Measurements from ENCODE around the gene CSRNP3.
A peak's percentile ranks its signal among the peaks of the same experiment; 100 is the strongest.

Gene CSRNP3

DNA sequence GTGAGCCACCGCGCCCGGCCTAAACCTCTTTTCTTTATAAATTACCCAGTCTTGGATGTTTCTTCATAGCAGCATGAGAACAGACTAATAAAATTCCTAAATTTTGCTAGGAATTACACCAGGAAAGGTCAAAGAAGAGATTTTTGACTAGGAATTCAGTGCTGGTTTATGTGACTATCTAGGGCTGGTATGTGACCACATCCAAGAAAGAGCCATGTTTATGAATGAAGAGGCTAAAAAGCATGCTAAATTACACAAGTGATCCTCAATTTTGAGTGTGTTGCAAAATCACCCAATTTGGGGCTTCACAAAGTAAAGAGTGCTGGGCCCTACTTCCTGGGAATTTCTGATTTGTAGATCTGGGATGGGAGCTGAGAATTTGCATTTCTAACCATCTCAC, 123.6 kb downstream of the CSRNP3 start:
- DNase-seq: no peak

DNA sequence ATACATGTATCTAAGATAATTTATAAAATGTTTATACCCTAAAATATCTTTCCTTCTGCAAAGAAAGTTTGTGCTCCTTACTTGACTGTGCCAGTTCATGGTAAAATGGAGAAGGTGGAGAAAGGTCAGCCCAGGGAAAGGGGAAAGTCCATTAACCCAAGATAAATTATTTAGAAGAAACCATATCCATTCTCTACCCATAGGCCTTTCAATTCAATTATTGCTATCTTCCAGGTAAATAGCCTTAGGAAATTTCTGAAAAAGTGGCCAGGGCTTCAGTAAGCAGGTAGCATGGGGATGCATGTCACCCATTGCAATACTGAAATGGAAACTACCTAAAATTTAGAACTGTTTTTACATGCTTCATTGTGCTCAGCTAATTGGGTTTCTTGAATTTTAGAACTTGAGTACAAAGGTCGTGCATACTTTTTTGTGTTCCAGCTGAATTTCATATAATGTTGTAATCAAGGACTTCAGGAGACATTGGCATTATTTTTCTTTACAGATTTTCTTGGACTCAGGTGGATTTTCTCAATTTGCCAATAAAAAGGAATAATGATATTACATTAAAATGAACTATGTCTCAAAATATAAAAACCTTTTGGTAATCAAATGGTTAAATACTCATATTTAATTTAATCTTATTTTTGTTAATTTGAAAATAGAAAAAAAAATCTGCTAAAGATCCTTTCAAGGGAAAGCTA, 124.9 kb downstream of the CSRNP3 start:
- DNase-seq: no peak

DNA sequence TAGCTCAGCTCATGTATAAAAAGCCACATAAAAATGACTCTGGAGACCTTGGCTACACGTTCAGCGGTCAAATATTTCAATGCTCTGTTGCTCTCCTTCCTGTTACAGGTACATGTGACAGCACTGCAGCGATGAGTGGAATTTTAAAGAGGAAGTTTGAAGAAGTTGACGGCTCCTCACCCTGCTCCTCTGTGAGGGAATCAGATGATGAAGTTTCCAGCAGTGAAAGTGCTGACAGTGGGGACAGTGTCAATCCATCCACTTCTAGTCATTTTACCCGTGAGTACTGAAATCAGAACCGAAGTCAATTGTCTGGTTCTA, 125.4 kb downstream of the CSRNP3 start:
- no peak for DNase-seq

DNA sequence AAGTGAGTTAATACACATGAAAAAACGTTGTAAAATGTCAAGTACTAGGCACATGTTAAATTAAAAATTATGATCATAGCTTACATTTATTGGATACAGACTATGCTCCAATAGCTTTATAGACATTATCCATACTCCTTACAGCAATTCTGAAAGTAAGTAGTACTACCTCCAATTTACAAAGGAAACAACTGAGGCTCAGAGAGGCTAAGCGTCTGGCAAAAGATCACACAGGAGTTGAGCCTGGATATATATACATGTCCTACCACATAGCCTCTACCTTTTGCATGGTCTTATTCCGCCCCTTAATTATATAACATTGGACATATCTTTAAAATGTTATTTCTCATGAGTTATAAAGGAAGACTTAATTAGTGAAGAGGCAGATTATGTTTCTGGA, 127.3 kb downstream of the CSRNP3 start:
- no peak for DNase-seq

DNA sequence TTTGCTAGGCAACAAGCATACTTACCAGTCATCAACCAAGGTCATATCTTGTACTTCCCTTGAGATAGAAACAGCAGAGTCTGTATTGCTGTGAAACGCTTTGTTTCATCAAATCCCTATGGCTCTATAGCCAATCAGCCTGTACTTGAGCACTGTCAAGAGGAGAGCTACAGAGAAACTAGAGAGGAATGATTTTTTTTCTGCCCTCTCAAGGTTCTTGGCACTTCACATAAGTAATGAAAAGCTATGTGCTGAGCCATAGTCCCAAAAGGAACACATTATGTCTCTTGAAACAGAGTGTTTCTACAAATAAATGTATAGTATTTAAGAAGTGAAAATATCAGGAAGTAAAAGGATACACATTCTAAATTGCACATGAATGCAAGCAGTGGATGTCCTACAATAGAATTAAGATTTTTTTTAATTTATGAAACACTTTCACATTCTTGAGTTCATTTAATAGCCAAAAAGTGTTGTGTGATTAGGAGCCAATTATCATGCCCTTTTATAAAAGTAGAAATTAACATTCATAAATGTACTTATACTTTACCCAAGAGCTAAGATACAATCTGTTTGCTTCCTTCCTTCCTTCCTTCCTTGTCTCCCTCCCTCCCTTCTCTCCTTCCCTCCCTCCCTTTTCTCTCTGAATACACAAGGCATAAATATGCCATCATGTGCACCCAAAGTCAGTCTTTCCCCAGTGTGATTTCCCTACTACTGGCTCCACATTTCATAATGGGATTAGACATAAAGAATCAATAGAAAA, 131.8 kb downstream of the CSRNP3 start:
- DNase-seq: no peak

DNA sequence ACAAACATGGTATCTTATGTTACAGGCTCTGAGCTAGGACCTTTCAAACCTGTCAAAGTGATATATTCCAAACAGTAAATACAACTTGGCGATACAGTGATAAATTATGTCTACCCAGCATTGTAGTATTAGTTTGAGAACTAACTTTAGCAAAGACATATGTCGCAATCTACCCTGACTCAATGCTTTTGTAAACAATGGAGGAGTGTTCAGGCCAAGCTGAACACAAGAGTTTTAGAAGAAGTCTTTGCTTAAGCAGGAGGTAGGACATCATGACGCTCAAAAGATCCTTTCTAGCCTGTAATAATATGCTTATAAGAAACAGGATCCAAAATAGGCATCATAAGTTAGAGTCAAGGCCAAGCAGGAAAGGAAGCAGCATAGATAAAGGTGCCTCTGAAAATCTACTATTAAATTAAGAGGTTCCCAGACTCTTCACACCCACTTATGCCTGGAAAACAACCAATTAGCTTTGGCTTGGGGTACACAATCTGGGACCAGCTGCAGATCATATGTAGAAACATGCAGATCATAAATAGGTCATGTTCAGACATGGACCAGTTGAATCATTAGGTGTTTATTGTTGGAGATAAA, 132.5 kb downstream of the CSRNP3 start:
- DNase-seq: no peak

DNA sequence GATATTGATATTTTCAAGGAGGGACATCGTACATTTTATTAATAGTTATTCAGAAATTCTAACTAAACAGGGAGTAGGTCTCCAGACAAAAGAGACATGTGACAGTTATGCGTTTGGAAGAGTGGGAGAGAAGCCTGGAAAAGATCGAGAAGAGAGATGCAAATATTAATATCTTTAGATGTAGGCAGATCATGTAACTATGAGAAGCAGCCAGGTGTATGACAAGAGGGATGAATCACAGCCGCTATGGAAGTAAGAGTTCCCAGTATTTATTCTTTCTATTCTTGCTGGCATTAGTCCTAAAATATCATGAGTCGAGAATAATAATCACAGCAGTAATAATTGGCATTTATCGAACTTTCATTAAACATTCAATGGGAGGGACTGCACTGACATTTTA, 140.2 kb downstream of the CSRNP3 start:
- DNase-seq: no peak

DNA sequence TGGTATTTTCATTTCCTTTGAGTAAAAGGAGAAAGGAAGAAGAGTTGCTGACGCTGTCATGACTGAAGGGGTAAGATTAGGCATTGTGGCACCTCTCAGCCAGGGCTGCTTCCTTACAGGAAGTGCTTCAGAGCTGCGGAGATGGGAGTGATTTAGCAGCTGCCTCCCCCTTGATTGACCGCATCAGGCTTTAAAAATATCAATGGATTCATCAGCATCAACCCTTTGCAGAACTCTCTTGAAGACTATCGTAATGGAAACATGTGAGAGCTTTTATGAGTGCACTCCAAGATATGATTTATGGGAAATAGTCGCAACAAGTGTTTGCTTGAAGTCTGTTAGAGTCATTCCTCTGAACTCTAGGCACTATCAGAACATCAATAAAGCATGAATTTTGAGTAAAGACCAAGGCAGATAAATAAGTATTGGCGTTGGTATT, 141.1 kb downstream of the CSRNP3 start:
- no peak for DNase-seq

DNA sequence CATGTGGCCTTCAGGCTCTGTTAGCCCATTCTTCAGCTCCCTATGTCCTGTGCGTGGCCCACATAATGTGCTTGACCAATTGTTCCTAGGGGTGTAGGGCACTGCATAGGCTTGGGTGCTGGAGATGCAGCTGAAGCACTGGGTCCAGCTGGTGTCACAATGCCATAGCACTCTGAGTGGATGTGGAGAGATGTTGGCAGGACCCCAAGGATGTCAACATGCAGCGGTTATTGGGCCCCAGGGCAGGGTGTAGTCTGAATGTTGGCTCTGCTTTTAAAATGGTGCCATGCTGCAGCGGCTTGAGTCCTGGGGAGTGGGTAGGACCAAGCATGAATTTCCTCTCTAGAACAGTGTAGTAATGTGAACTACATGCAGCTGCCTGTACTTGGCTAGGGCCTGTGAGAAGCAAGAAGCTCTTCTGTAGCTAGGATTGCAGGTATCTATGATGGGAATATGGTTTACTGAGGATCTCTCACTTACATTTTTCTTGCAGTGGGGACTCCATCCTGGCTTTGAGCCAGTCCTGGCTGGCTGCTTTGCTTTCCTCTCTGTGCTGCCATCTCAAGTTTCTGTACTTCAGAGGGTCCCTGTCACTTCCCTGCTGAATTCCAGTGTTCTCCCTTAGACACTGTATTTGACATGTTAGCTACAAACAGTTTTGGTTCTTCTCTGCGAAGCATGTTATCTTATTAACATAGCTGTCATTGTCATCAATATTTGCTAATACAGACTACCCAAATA, 148.4 kb downstream of the CSRNP3 start:
- DNase-seq: no peak

DNA sequence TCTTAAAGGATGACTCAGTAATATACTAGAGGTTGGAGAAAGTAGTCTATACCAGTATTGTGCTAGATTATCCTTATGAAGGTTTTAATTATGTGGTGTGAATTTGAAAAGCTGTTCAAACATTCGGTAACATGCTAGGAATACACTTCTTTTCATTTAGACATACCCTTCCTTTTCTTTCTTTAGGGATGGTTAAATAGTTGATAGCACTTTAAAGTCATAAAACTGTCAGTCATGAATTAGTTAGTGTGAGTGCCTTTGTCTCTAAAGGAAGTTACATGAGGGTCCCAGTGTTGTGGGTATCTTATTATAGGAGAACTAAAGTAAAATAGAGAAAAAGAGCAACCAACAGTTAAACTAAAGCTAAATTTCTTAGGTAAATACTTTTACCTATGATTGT, 149.3 kb downstream of the CSRNP3 start:
- DNase-seq: no peak

DNA sequence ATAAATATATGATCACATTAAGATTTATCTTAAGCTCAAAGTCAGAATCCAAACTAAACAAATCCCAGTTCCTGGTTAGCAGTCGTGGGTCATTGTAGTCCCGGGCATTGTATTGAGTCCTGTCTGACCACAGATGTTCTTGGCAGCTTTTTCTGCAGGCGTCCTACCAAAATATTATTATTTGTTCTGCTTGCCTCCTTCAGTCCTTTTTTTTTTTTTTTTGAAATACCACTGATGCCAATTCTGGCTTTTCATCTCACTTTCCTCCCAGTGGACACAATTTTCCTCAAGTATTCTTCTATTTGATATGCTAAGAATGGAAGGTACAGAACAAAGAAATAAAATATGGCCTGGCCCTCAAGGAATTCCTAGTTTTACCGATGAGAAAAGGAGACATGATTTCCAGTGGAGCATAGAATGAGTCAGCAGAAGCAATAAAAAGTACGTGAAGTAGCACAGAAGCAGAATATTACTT, 151.6 kb downstream of the CSRNP3 start:
- no peak for DNase-seq

DNA sequence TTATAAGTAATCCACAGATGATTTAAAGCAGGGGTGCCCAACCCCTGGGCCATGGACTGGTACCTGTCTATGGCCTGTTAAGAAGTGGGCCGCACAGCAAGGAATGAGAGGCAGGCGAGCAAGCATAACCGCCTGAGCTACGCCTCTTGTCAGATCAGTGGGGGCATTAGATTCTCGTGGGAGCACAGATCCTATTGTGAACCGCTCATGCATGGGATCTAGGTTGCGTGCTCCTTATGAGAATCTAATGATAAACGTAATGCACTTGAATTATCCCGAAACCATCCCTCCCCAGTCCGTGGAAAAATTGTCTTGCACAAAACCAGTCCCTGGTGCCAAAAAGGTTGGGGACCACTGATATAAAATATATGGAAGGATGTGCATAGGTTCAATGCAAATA, 153.7 kb downstream of the CSRNP3 start:
- no peak for DNase-seq

DNA sequence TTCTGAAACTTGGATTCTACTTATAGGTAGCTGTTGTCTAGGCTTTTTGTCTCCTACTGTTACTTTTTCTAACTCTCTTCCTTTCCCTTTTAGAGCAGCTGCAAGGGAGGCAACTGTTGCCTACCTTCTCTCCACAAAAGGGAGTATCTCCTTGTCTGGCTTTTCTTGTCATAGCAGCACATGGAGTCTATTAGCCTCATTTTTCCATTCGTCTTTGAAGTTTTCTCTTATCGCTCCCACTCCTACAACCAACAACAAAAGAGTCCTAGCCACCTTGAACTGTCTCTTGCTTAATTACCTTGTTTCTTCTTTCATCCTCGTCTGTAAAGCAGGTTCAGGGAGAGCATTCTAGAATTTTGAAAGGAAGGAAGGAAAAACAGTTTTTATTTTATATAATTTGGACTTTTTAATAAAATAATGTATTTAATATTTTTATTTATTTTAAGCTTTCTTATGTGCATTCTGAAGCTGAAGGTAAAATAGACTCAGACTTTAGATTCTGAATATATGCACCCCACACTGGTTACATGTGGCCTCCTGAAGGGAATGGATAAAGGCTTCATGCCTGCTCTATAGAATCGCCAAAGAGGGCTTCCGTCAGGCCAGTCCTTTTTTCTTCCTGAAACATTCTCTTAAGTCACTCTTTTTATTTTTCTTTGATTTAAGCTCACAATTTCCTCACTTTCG, 154.4 kb downstream of the CSRNP3 start:
- DNase-seq: no peak

DNA sequence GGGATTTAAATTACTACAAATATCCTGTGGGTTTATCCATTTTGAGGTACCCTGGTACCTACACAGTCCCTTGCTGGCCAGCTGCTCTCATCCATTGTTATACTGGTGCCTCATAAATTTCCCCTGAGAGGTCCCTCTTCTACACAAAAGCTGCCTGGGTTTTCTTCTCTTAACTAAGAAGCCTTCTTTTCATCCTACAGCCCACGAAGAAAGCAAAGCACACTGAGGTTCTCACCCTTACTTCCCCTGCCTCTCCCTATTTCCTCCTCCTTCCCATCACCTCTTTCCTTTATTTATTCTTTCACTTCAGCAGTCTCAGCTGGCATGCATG, 154.9 kb downstream of the CSRNP3 start:
- no peak for DNase-seq

DNA sequence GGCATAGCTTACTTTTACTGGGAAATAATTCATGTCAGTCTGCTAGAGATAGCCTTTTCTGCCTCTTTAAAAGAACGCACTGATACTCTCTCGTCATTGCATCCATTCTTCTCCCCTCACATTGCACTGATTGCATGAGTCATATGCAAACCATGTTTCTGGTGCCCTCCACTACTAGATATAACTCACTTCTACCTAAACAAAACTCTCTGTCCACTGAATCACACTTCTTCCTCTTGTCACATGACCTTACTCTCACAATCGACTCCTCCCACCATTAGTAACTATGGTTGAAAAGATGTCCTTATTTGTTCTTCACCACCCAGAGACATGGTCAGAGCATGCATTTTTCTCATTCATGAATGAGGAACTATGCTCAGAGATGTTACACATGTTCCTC, 158.0 kb downstream of the CSRNP3 start:
- no peak for DNase-seq

DNA sequence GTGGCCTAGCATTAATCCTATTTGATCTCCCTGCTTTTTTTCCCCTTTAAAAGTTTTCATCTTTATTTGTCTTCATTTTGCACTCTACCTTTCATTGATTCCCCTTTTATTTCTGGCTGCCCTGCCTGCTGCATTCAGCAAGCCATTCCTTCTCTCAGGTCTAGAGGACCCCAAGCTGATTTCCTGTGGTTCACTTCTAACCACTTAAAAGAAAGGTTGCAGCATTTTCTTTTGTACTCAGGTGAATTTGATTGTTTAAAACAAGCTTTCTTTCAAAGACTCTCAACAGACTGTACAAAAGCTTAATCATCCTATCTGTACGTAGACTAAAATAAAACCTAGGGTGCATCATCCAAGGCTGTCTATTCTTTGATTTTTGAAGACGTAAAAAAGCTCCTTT, 160.3 kb downstream of the CSRNP3 start:
- no peak for DNase-seq

DNA sequence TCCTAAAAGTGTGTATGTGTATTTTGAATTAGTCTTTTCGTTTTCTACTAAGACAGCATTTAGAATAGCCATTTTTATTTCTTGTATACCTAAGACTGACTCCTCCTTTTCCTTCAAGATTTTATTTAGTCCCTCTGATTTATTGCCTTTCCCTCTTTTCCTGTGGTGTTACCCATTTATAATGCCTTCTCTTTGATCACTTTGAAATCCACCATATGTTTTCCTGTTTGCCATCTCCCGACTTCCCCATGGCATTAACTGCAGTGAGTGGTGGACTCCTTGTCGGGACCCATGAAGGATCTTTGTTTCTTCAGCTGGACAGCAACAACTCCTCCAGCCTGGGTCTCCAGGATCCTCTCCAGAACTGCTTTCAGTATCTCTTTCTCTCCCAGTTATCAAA, 160.7 kb downstream of the CSRNP3 start:
- no peak for DNase-seq

DNA sequence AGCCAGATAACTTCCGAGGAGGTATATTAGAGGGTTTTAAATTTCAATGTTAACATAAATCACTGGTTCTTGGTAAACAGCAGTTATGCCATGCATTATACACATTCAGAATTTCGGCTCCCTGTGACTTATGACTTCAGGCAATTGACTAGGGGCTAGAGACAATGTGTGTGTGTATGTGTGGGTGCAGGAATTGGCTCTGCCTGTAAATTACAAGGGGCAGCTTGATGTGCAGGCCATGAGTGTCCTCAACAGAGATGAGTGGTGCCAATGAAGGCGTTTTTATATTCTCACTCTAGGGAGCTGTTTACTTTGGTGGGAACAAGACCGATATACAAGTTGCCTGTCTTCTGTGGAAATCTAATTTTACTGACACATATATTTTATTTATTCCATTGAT, 161.6 kb downstream of the CSRNP3 start:
- DNase-seq: no peak

DNA sequence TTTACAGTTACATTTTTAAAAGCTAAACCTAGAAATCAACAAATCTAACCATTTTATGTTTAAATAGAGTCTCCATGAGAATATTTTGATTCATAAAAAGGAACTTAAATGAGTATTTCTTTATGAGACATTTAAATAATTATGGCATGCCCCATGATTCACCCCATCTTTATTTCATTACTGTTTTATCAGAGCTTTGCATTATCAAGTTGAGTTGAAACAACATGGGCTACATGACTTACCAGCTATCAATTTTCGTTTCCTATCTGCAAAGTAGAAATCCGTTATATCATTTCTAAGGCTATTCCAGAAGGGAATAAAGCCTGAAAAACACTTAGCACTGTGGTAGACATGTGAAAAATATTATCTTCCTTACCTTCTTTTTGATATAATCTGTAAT, 163.1 kb downstream of the CSRNP3 start:
- DNase-seq: no peak

DNA sequence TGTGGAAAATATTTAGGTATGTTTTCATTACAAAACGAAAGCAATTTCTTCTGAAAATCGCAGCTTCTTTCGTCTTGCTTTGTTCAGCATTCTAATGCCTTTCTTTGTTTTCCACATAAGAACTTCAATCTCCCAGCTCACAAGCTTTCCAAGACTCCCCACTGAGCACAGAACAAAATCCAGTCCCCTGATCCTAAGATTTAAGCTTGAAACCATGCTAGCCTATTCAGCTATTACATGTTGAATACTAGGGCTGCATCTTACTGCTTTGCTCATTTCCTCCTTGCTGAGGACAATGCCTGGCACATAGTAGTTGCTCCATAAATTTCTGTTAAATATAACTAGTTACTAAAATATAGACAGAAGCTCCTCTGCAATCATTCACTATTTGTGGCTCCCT, 163.9 kb downstream of the CSRNP3 start:
- DNase-seq: no peak

DNA sequence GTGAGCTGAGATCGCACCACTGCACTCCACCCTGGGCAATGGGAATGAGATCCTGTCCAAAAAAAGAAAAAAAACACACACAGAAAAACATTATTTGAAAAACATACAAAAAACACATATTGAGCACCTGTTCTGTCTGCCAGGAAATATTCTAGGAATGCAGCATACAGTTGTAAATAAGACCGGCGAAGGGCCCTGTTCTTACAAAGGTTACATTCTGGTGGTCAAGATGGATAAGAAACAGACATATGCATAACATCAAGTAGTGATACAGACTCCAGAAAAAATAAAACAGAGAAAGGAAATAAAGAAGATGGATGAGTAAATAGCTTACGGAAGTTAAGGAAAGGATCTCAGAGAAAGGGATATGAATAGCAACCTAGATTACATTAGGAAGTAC, 164.8 kb downstream of the CSRNP3 start:
- no peak for DNase-seq

DNA sequence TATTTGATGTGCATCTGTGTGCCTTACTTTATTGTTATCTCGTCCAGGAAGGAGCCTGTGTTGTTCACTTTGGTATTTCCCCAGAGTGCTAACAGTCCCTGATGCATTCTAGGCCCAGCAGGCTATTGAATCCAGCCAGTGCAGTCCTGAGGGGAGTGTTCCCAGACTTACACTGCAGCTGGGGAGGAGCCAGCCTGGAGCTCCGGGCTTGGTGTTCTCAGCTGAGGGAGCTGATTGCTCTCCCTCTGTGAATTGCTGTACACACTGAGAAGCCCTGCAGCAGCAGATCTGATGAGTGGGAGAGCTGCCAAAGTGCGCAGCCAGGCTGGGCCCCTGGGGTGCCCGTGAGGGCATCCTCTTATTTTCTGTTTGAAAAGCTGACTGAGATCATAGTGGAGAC, 165.4 kb downstream of the CSRNP3 start:
- peak; percentile 30 for DNase-seq

DNA sequence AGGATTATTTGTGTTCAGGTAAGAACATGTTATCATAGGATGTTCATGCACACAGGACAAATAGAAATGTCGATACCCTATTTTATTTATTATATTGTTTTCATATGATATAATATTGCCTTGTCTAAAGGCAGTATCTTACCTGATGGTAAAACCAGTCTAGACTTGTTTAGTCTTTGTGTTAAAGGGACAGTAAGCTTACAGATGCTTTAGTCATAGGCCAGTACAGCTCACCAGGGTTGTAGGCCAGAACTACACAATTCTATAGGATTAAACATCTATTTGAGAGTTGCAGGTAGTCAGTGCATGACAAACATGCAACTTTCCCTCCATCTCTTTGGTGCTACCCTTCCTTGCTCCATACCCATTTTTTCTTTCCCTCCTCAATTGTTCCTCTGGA, 166.0 kb downstream of the CSRNP3 start:
- DNase-seq: no peak
